T-helper 2 cell treated with Interferon-gamma antibody and Interleukin-4, amounts not matched to agents 5 μg/mL and 100 μg/mL, for 36 hours (primary cell): Measurements from ENCODE around the gene PRSS16.

Source experiments
- DNase-seq: peaks from one replicate; pipeline ENCODE4 v3.0.0; 2021; ENCODE audit warnings: low spot score
- H3K27ac Mint-ChIP-seq: one replicate; pipeline ENCODE4 v1.8.0; 2021; ENCODE audit warnings: mild to moderate bottlenecking, mixed read lengths
- H3K27me3 Mint-ChIP-seq: one replicate; pipeline ENCODE4 v1.8.0; 2021; ENCODE audit warnings: low read depth, mixed read lengths
- H3K36me3 Mint-ChIP-seq: one replicate; pipeline ENCODE4 v1.8.0; 2021; ENCODE audit warnings: low read depth, mixed read lengths
- H3K4me1 Mint-ChIP-seq: one replicate; pipeline ENCODE4 v1.8.0; 2021; ENCODE audit warnings: low read depth, mixed read lengths
- H3K4me3 Mint-ChIP-seq: one replicate; pipeline ENCODE4 v1.8.0; 2022; ENCODE audit warnings: mild to moderate bottlenecking, moderate library complexity, mixed read lengths
- H3K9me3 Mint-ChIP-seq: one replicate; pipeline ENCODE4 v1.8.0; 2021; ENCODE audit warnings: mixed read lengths

PRSS16 gene

GRCh38 chr6:27230758-27231111 is 16.8 kb upstream of the PRSS16 start:
- Mint-ChIP-seq H3K9me3 (no peaks in the 10 kb centered on the region), H3K27me3 (peaks cover 67% of the 10 kb centered on the region)

GRCh38 chr6:27234576-27234975 is 12.9 kb upstream of the PRSS16 start:
- no peak for DNase-seq
- Mint-ChIP-seq H3K27ac (no peak overlapping the region), H3K27me3 (peaks cover 73% of the 10 kb centered on the region), H3K4me1 (peaks cover 20% of the 10 kb centered on the region), H3K9me3 (no peaks in the 10 kb centered on the region), H3K4me3 (no peak overlapping the region), H3K36me3 (peaks cover 2% of the 10 kb centered on the region)

More at GRCh38 chr6:27230758-27231111, 16.8 kb upstream of the PRSS16 start:
- no peak for DNase-seq
- H3K27ac Mint-ChIP-seq, result no peak overlapping the region
- H3K4me1 Mint-ChIP-seq, result peaks cover 7% of the 10 kb centered on the region
- no peaks in the 10 kb centered on the region for H3K36me3 Mint-ChIP-seq
- H3K4me3 Mint-ChIP-seq, result no peak overlapping the region

DNA sequence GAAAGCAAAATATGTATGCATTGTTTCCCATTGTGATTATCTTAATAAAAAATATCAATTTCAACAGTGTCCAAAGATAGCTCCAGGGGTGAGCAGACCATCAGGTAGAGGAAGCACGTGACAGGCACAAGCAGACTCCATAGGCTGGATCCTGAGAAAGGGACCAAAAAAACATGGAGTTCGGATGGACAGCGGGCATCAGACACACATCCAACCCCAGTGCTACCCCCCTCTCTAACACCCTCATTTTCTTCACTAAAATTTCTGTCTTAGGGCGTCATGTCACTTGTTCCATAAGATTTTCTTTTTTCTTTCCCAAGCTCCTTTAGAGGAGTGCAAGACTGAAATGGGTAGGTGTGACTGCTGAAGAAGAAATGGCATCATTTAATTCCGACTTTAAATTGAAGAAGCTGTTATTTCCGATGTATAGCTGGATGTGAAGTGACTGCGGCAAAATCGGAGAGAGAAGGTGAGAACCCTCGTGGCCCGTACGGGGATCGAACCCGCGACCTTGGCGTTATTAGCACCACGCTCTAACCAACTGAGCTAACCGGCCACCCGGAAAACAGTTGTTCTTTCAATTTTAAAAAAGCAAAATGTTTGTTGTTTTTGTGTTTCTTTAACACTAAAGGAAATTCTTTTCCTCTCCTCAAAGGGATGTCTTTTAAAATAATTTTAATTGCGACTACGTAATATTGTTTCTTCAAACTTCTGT is 10.3 kb upstream of the PRSS16 start:
- Mint-ChIP-seq H3K27ac (peak overlapping the region; percentile 53), H3K27me3 (peaks cover 66% of the 10 kb centered on the region), H3K36me3 (peaks cover 2% of the 10 kb centered on the region), H3K9me3 (no peaks in the 10 kb centered on the region), H3K4me3 (peak overlapping the region; percentile 74), H3K4me1 (peaks cover 18% of the 10 kb centered on the region)
- peak; percentile 49 for DNase-seq

GRCh38 chr6:27238010-27238983 is 9.2 kb upstream of the PRSS16 start:
- no peak for DNase-seq
- no peaks in the 10 kb centered on the region for H3K9me3 Mint-ChIP-seq
- peaks cover 18% of the 10 kb centered on the region for H3K4me1 Mint-ChIP-seq
- no peak overlapping the region for H3K27ac Mint-ChIP-seq
- H3K27me3 Mint-ChIP-seq, result peaks cover 70% of the 10 kb centered on the region
- H3K4me3 Mint-ChIP-seq, result peak overlapping the region; percentile 74
- peaks cover 2% of the 10 kb centered on the region for H3K36me3 Mint-ChIP-seq

DNA sequence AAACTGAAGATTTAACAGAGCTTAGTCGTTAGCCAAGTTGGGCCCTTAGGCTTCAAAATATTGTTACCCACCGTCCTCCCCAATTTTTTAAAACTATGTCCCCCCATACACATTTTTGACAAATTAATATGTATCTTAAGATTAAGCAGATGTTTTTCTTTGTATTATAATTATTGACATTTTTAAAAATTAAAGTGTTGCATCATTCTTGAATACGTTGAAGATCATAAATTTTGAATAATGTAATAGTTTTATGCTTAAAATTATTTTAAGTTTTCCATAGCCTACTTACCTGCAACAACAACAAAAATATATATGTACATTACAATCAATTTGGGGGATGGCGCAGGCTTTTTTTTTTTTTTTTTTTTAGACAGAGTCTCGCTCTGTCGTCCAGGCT is 8.2 kb upstream of the PRSS16 start:
- no peak for DNase-seq
- peaks cover 2% of the 10 kb centered on the region for H3K36me3 Mint-ChIP-seq
- H3K27ac Mint-ChIP-seq, result no peak overlapping the region
- peaks cover 18% of the 10 kb centered on the region for H3K4me1 Mint-ChIP-seq
- no peaks in the 10 kb centered on the region for H3K9me3 Mint-ChIP-seq
- peaks cover 65% of the 10 kb centered on the region for H3K27me3 Mint-ChIP-seq
- H3K4me3 Mint-ChIP-seq, result no peak overlapping the region

DNA sequence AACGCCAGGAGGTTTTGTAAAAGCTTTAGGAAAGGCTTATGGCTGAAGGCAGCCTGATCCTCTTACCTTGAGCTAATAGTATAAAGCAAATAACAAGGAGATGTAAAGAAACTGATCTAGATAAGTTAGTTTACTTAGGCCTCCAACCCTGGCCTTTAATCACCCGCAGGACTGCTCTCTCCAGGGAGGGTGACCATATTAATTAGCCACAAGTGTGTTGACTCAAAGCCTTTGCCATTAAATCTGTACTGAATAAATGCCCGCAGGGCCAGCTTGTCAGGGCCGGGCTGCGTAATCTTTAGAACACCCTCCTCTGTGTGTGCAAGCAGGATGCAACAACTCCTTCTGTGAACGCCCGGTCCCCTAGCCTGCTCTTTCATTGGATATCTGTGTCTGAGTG is 6.1 kb upstream of the PRSS16 start:
- Mint-ChIP-seq H3K4me3 (no peak overlapping the region), H3K27ac (no peak overlapping the region), H3K27me3 (peaks cover 52% of the 10 kb centered on the region), H3K9me3 (no peaks in the 10 kb centered on the region), H3K36me3 (peaks cover 2% of the 10 kb centered on the region), H3K4me1 (peaks cover 13% of the 10 kb centered on the region)
- DNase-seq, result no peak

DNA sequence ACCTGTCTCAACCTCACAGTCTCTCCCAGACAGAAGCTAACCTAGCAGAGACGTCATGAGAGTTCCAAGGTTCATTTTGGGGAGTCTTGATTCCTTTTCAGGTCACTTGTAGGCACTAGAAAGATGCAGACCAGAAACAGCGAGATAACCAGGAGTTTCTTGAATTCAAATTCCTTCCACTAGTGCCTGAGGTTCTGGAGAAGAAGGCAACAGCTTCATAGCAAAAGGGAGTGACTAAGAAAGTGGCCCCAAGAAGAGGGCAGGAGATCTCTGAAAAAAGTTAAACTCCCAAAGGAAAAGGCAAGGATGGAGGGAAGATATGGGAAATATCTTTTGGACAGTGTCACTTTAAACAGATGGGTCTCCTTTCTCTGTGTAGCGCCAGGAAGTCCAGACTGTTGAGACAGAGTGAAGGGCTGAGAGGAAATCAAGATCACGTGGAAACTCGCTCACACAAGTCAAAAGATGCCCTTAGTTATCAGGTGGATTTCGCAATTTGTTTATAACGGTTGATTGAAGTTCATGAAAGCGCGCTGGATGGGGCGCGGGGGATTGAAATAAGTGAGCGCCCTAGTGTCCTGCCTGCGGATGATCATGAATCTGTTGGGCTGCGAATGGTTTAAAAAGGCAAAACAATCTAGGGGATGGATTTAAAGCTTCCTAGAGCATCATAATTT is 4.8 kb upstream of the PRSS16 start:
- no peak overlapping the region for H3K4me3 Mint-ChIP-seq

DNA sequence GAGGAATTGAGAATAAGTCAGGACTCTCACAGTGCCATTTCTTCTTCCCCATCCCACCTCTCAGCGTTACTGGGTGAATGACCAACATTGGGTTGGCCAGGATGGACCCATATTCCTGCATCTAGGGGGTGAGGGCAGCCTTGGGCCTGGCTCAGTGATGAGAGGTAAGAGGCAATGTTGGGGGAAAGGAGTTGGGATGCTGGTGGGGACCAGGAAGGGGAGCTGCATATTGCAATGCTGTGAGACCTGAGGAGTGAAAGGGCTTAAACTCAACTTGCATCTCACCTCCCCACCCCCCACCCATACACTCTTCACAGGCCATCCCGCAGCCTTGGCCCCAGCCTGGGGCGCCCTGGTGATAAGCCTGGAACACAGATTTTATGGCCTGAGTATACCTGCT is 1.3 kb downstream of the PRSS16 start:
- H3K36me3 Mint-ChIP-seq, result no peaks in the 10 kb centered on the region
- H3K9me3 Mint-ChIP-seq, result no peaks in the 10 kb centered on the region
- no peak for DNase-seq
- H3K4me1 Mint-ChIP-seq, result peaks cover 11% of the 10 kb centered on the region
- H3K4me3 Mint-ChIP-seq, result no peak overlapping the region
- H3K27ac Mint-ChIP-seq, result no peak overlapping the region
- peaks cover 42% of the 10 kb centered on the region for H3K27me3 Mint-ChIP-seq

More for the DNA sequence above, 4.8 kb upstream of the PRSS16 start:
- Mint-ChIP-seq H3K27me3 (peaks cover 40% of the 10 kb centered on the region), H3K36me3 (no peaks in the 10 kb centered on the region), H3K9me3 (no peaks in the 10 kb centered on the region), H3K4me1 (peaks cover 9% of the 10 kb centered on the region), H3K27ac (no peak overlapping the region)
- DNase-seq, result no peak

- Mint-ChIP-seq H3K27me3 (peaks cover 53% of the 10 kb centered on the region), H3K36me3 (no peaks in the 10 kb centered on the region), H3K27ac (peak overlapping the region; percentile 73), H3K4me3 (peak overlapping the region; percentile 91), H3K4me1 (peaks cover 11% of the 10 kb centered on the region), H3K9me3 (no peaks in the 10 kb centered on the region)
- no peak for DNase-seq
Measured at GRCh38 chr6:27250277-27251111, 3.0 kb downstream of the PRSS16 start.

DNA sequence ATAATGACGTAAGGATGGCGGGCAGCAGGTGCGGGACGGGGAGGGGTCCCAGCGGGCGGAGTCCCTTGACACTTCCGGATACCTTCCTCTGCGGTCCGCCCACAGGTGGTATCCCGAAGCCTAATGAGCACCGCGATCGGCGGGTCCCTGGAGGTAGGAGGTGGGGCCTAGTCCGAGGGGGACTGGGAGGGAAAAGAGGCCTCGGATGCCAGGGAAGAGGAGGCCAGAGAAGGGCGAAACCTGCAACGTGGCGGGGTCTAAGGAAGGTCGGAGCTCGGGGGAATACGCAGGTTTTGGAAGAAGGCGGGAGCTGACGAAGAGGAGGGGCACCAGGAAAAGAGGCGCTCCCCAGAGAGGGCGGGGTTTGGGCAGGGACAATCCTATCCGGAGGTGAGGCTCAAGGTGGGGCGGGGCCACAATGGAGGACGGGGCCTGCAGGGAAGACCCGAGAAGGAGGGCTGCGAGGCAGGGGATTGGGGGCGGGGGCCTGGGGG is 3.7 kb downstream of the PRSS16 start:
- Mint-ChIP-seq H3K27me3 (peaks cover 58% of the 10 kb centered on the region), H3K27ac (peak overlapping the region; percentile 73), H3K4me1 (peaks cover 11% of the 10 kb centered on the region), H3K36me3 (no peaks in the 10 kb centered on the region), H3K9me3 (no peaks in the 10 kb centered on the region), H3K4me3 (peak overlapping the region; percentile 91)
- peak; percentile 69 for DNase-seq

- Mint-ChIP-seq H3K4me1 (peaks cover 11% of the 10 kb centered on the region), H3K9me3 (no peaks in the 10 kb centered on the region), H3K27ac (no peak overlapping the region), H3K4me3 (peak overlapping the region; percentile 91), H3K27me3 (peaks cover 61% of the 10 kb centered on the region), H3K36me3 (no peaks in the 10 kb centered on the region)
- peak; percentile 76 for DNase-seq
Measured at GRCh38 chr6:27251606-27252251, 4.2 kb downstream of the PRSS16 start.

GRCh38 chr6:27254566-27254965 is 7.1 kb downstream of the PRSS16 start:
- Mint-ChIP-seq H3K36me3 (no peaks in the 10 kb centered on the region), H3K4me3 (no peak overlapping the region), H3K27ac (no peak overlapping the region), H3K27me3 (peaks cover 67% of the 10 kb centered on the region), H3K9me3 (no peaks in the 10 kb centered on the region), H3K4me1 (peaks cover 11% of the 10 kb centered on the region)
- no peak for DNase-seq

- Mint-ChIP-seq H3K27ac (no peak overlapping the region), H3K27me3 (peaks cover 62% of the 10 kb centered on the region), H3K4me3 (no peak overlapping the region), H3K4me1 (peaks cover 10% of the 10 kb centered on the region), H3K36me3 (no peaks in the 10 kb centered on the region), H3K9me3 (no peaks in the 10 kb centered on the region)
- no peak for DNase-seq
Measured at GRCh38 chr6:27255866-27256265, 8.4 kb downstream of the PRSS16 start.
